Gastrocnemius medialis (tissue), 4 donors: Measurements from ENCODE around the gene ALX3. TPM values are rescaled to one million over a fixed set of nuclear protein-coding genes. Genes with fewer than 3 reads are reported as not detected.
"Not testable (repeated sequence)": the region's sequence is repeated elsewhere in the genome, so short reads cannot be mapped to it uniquely, and the experiment has no call there.

Source experiments
- ATAC-seq, 2 donors: fragments of 150-250 bp; one replicate each; pipeline ENCODE4 v1.9.1; 2016
- DNase-seq, 2 donors: peaks; one replicate each; pipeline ENCODE4 v3.0.0-alpha.2; 2019
- H3K27ac ChIP-seq, 4 donors: fragments of 200-600 bp; sonication (generic); 1 replicate in 1 of 4; 2 replicates in 3 of 4; pipeline ENCODE4 v1.5.1; 2016 to 2018; ENCODE audit warnings: mild to moderate bottlenecking in 2 of 4, moderate library complexity in 1 of 4
- H3K27me3 ChIP-seq, 3 donors: fragments of 200-600 bp; sonication (generic) in 2 of 3; 1 replicate in 1 of 3; 2 replicates in 2 of 3; pipeline versions ENCODE4 v1.5.1 to v1.6.0; 2016 to 2019; ENCODE audit warnings: mild to moderate bottlenecking in 1 of 3, moderate library complexity in 1 of 3
- H3K36me3 ChIP-seq, 2 donors: fragments of 200-600 bp; sonication (generic) in 1 of 2; one replicate each; pipeline ENCODE4 v1.5.1; 2017 to 2018
- H3K4me1 ChIP-seq, 2 donors: fragments of 200-600 bp; sonication (generic) in 1 of 2; one replicate each; pipeline ENCODE4 v1.5.1; 2016 to 2017; ENCODE audit warnings: mild to moderate bottlenecking in 2 of 2
- H3K4me3 ChIP-seq, 4 donors: fragments of 200-600 bp; sonication (generic) in 3 of 4; 1 replicate in 1 of 4; 2 replicates in 3 of 4; pipeline ENCODE4 v1.5.1; 2016 to 2019; ENCODE audit warnings: mild to moderate bottlenecking in 2 of 4
- H3K9me3 ChIP-seq, 3 donors: fragments of 200-600 bp; sonication (generic) in 2 of 3; 1 replicate in 1 of 3; 2 replicates in 2 of 3; pipeline ENCODE4 v1.5.1; 2016 to 2019
- POLR2A ChIP-seq, 2 donors: fragments of 450-650 bp; IDR thresholded peaks; one replicate each; pipeline ENCODE4 v1.6.1; 2017; ENCODE audit warnings: antibody characterized with exemption in 2 of 2, mild to moderate bottlenecking in 2 of 2, moderate library complexity in 2 of 2
- in situ Hi-C, 4 donors: fragments of 200-750 bp; cut with MboI; loops; one replicate each; pipeline versions ENCODE4 v1.15.0 to v1.8.0; 2017; ENCODE audit warnings: low sequenced_read_pairs in 4 of 4
- intact Hi-C: fragments of 100-400 bp; cut with DNase I; formaldehyde crosslinking; loops from one replicate; pipeline ENCODE4 v1.15.1; 2023; ENCODE audit warnings: low total_unique reads
- total RNA-seq, 4 donors: library from RNA; depleted of rRNA; stranded (reverse); fragments of >200 nt; gene quantifications; one replicate each; pipeline versions ENCODE4 v1.1.0 to v1.2.3, GENCODE V29; 2016
- TF ChIP-seq, protein P1 (sequence below), 5 experiments: fragments of 450-650 bp in 3 of 5; fragments of 200-600 bp in 2 of 5; sonication (generic) in 2 of 5; IDR thresholded peaks in 4 of 5; conservative IDR thresholded peaks in 1 of 5; 1 replicate in 4 of 5; 2 replicates in 1 of 5; pipeline ENCODE4 v1.5.1; 2016 to 2019; ENCODE audit warnings: antibody characterized with exemption in 5 of 5, mild to moderate bottlenecking in 3 of 5, moderate library complexity in 3 of 5

The ALX3 gene
- total RNA-seq, 4 donors from 2014 or later: not detected

DNA sequence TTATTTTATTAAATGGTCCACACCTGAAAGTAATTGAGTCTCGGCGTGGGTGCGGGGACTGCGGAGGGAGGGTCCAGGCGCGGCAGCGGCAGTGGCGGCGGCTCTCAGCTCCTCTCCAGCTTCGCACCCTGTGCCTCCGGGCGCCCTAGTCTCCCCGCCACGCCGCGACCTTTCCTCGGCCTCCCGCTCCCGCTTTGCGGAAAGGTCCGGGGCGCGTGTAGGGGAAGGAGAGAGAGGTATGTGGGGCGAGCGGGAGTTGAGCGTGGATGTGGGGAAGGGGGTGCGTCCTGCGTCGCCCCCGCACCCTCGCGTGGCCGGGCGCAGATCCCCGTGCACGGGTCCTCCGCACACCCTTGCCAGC, 13.4 kb upstream of the ALX3 start:
- DNase-seq (no peak), ATAC-seq (no peak)
- no peaks in the 10 kb centered on the region for H3K9me3 ChIP-seq
- no peaks in the 10 kb centered on the region for H3K36me3 ChIP-seq
- intact Hi-C loops (no loop called here), in situ Hi-C loops (no loop called here)
- peak overlapping the region in 3 of 4 donors; percentile 20 to 65 (median 35) for H3K27ac ChIP-seq
- peak overlapping the region; percentile 61 to 71 (median 62) for H3K4me3 ChIP-seq
- peaks cover 3 to 13% of the 10 kb centered on the region in 2 donors for H3K4me1 ChIP-seq
- peaks cover 41 to 50% (median 47%) of the 10 kb centered on the region in 3 donors for H3K27me3 ChIP-seq
- TF ChIP-seq, protein P1, sequence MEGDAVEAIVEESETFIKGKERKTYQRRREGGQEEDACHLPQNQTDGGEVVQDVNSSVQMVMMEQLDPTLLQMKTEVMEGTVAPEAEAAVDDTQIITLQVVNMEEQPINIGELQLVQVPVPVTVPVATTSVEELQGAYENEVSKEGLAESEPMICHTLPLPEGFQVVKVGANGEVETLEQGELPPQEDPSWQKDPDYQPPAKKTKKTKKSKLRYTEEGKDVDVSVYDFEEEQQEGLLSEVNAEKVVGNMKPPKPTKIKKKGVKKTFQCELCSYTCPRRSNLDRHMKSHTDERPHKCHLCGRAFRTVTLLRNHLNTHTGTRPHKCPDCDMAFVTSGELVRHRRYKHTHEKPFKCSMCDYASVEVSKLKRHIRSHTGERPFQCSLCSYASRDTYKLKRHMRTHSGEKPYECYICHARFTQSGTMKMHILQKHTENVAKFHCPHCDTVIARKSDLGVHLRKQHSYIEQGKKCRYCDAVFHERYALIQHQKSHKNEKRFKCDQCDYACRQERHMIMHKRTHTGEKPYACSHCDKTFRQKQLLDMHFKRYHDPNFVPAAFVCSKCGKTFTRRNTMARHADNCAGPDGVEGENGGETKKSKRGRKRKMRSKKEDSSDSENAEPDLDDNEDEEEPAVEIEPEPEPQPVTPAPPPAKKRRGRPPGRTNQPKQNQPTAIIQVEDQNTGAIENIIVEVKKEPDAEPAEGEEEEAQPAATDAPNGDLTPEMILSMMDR (IDR thresholded peaks at IDR 0.05 in 4 of 5, conservative IDR thresholded peaks at IDR 0.05 in 1 of 5): no peak
- no peak for TF ChIP-seq POLR2A (IDR thresholded peaks at IDR 0.05)

GRCh38 chr1:110083061-110083865, 12.8 kb upstream of the ALX3 start:
- ATAC-seq (peak in 1 of 2 donors; percentile 18), DNase-seq (no peak)
- intact Hi-C loops (no loop called here), in situ Hi-C loops (no loop called here)
- Histone ChIP-seq H3K4me1 (peaks cover 3 to 13% of the 10 kb centered on the region in 2 donors), H3K27me3 (peaks cover 41 to 50% (median 47%) of the 10 kb centered on the region in 3 donors), H3K36me3 (no peaks in the 10 kb centered on the region), H3K4me3 (peak overlapping the region; percentile 61 to 71 (median 62)), H3K27ac (peak overlapping the region in 1 of 4 donors; percentile 65), H3K9me3 (no peaks in the 10 kb centered on the region)
- TF ChIP-seq, protein P1 (IDR thresholded peaks at IDR 0.05 in 4 of 5, conservative IDR thresholded peaks at IDR 0.05 in 1 of 5): no peak
- TF ChIP-seq POLR2A (IDR thresholded peaks at IDR 0.05): no peak

GRCh38 chr1:110082477-110082876, 12.0 kb upstream of the ALX3 start:
- Histone ChIP-seq H3K36me3 (no peaks in the 10 kb centered on the region), H3K27me3 (peaks cover 41 to 47% (median 42%) of the 10 kb centered on the region in 3 donors), H3K9me3 (no peaks in the 10 kb centered on the region), H3K27ac (no peak overlapping the region), H3K4me1 (peaks cover 3 to 13% of the 10 kb centered on the region in 2 donors), H3K4me3 (no peak overlapping the region)
- ATAC-seq (no peak), DNase-seq (no peak)
- in situ Hi-C loops: no loop called here
- TF ChIP-seq, protein P1 (IDR thresholded peaks at IDR 0.05 in 4 of 5, conservative IDR thresholded peaks at IDR 0.05 in 1 of 5): no peak
- no peak for TF ChIP-seq POLR2A (IDR thresholded peaks at IDR 0.05)
- intact Hi-C loops: no loop called here

GRCh38 chr1:110081061-110081460, 10.6 kb upstream of the ALX3 start:
- intact Hi-C loops: no loop called here
- Histone ChIP-seq H3K27ac (no peak overlapping the region), H3K9me3 (no peaks in the 10 kb centered on the region), H3K4me3 (no peak overlapping the region), H3K36me3 (no peaks in the 10 kb centered on the region), H3K27me3 (peaks cover 37 to 38% (median 38%) of the 10 kb centered on the region in 3 donors), H3K4me1 (peaks cover 3 to 13% of the 10 kb centered on the region in 2 donors)
- DNase-seq (no peak), ATAC-seq (no peak)
- TF ChIP-seq, protein P1 (IDR thresholded peaks at IDR 0.05 in 4 of 5, conservative IDR thresholded peaks at IDR 0.05 in 1 of 5): no peak
- no peak for TF ChIP-seq POLR2A (IDR thresholded peaks at IDR 0.05)
- in situ Hi-C loops: no loop called here

- in situ Hi-C loops, DNase-seq, H3K4me3 ChIP-seq, H3K36me3 ChIP-seq, ATAC-seq, H3K9me3 ChIP-seq, intact Hi-C loops, H3K27ac ChIP-seq: not testable (repeated sequence)
- peaks cover 3 to 13% of the 10 kb centered on the region in 2 donors for H3K4me1 ChIP-seq
- H3K27me3 ChIP-seq: peaks cover 26 to 28% (median 27%) of the 10 kb centered on the region in 3 donors
These were observed 9.5 kb upstream of the ALX3 start for GRCh38 chr1:110079995-110080394.
